ENCODE measurements around the gene MYH10.

MYH10 gene

DNA sequence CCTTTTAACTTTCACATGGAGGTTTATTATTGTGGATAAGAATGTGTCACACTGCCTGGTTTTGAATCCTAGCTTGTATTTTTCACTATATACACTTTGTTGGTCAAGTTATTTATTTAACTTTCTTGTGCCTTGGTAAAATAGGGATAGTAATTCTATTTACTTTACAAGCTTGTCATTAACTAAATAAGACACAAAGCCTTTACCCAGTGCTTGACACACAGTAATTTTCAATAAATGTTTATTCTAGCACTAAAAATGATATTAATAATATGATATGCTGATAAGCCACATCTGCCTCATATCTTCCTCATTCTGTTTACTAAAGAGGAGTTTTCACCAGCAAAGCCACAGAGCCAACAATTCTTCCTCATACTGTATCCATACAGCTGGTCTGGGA, 27.8 kb downstream of the MYH10 start:
- no peak for DNase-seq

DNA sequence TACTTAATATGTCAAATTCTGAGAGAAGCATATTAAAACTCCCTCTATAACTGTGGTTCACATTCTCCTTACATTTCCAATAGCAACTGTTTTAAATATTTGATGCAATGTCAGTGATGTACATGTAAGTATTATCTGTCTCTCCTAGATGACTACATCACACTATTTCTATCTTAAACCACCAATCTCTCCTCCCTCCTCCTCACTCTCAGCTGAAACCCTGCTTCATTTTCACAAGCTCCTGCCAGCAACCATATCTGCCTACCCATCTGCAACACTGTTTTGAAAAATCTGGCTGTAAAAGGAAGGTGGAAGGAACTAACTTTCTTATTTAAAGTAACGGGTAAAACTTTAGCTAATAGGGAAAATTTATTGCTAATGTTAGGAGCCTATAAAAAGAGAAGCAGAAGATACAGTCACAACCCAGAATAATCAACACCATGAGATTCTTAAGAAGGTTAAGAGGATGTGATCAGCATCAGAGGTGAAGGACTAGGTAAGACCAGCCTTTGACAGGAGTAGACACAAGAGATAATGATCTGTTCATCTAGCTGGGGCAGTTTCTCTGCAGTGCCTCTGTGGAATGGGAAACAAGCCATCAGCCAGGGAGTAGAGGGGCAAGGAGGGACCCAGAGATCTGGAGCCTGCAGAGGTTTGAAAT, 31.0 kb downstream of the MYH10 start:
- DNase-seq: no peak

DNA sequence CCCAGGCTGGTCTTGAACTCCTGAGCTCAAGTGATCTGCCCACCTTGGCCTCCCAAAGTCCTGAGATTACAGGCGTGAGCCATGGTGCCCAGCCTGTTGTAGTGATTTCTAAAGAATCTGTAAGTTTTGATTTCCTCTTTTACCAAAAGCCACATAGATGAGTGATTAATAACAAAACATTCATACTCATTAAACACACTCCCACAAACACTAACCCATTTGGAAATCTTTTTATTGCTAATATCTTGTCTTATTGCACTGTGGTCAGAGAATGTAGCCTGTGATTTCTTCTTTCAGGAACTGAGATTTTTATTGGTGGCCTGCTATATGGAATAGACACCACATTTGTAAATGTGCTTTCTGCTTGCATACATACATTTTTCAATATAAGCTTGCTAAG, 31.6 kb downstream of the MYH10 start:
- DNase-seq: no peak

DNA sequence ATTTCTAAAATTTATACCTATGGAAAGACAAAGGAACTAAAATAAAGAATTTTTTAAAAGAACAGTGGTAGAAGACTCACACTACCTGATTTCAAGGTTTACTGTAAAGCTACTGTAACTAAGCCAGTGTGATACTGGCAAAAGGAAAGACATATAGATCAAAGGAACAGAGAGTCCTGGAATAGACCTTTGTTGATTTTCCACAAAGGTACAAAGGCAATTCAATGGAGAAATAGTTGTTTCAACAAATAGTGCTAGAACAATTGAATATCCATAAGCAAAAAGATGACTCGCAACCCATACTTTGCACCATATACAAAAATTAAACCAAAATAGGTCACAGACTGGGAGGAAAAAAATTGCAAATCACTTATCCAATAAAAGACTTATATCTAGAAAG, 36.7 kb downstream of the MYH10 start:
- DNase-seq: no peak

DNA sequence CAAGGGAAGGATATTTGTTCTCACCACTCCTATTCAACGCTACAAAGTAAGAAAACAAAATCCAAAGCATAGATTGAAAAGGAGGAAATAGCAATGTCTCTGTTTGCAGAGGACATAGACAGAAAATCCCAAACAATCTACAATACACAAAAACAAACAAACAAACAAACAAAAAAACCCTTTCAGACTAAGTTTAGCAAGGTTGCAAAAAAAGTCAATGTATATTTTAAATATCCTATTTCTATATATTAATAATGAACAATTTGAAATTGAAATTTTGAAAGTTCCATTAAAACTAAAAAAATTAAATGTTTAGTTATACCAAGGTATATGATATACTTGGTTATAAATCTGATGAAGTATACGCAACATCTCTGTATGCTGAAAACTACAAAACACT, 37.2 kb downstream of the MYH10 start:
- DNase-seq: no peak

DNA sequence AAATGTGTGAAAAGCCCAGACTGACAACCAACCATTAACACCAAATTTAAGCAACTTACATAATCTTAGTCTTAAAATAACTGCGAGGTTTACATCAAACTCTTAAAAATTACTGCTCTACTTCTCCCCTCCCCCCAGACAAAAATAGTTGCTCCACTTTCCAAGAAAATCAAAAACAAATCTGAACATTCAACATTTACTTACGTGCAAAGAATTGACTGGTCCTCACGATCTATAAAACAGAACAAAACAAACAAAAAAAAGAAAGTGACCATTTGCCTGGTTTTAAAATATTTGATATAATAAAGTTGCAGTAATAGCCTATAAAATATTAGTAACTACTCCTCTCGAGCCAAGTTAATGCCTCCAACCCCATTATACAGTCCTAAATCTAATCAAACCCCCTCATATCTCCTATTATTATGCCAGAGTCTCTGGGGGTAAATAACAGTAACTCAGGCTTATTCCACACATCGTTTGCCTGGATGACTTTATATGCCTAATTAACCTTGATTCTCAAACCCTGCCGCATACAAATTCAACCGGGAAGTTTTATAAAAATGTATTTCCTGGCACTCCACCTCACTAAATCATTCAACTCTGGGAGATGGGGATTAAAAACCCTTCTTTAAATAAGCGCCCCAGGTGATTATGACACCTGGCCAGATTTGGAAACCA, 41.5 kb downstream of the MYH10 start:
- DNase-seq: no peak

DNA sequence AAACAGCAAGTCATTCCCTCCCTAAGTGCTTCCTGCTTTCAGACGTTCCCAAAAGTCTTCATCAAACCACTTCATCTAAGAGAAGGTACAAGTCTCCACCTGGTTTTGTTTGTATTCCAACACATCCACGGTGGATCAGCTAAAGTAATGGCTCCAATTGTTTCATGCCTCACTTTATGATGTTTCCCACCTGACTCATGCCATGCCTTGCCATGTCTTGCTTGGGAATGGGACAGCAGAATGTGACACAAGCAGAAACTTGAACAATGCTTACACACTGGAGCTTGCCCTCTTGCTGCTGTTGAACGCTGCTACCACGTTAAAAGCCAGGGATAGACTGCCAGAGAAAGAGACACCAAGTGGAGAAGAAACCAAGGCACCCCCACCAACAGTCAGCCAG, 43.8 kb downstream of the MYH10 start:
- no peak for DNase-seq

DNA sequence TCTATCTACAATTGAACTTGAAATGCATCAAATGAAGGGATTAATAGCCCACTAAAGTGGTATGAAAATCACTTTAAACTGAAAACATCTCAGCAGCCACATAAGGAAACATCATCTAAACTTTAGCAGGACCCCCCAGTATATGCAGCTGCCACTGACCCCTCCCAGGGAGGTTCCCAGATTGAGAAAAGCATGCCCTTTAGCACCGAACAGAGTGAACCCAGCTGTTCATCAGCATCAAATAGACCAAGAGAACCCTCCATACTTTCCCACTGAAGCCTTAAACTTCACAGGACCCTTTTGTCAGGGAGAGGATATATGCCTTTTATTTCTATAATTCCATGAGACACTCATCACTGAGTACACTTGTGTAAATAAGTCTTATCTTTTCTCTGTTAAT, 44.6 kb downstream of the MYH10 start:
- DNase-seq: no peak

DNA sequence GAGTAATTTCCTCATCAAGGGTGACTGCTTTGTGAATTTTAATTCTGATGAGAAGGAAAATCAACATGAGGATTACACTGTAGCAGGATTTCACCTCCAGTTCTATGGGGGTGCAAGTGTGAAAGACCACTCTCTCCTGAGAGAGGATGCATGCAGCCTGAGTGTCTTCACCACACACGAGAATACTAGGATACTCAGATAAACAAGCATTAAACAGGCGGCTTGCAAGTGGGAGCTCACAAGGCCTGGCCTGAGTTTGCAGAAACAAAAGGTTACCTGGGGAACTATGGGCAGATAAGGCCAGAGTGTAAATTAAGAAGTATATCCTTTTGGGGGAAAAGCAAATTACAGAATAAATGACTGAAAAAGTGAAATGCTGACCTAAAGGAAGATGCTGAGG, 46.6 kb downstream of the MYH10 start:
- no peak for DNase-seq

DNA sequence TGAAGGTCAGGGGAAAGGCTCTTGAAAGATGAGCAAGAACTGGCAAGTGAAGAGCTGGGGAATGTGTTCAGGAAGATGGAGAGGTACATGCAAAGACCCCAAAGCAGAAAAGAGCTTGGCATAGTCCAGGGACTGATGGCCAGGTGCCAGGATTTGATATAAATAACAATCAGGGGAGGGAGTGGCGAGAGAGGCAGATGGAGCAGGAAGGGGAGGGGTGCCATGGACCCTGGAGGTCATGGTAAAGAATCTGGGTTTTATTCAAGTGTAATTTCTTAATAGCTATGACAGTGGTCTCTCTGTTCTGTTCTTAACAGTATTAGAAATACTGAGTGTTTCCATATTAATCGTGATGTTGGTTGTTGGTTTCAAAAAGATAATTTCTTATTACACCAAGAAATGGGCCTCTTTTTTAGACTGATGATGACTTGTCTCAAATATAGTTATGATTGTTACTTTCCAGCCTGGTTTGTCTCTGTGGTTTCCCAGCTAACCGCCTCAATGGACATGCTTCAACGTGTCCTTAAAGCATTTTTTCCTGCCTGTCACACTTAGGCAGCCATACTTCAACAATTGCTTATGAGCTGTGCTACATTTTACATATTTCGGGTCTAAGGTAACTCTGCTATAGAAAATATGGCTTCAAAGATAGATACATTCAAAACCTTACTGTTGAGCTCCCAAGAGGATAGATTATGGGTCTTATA, 49.4 kb downstream of the MYH10 start:
- no peak for DNase-seq

DNA sequence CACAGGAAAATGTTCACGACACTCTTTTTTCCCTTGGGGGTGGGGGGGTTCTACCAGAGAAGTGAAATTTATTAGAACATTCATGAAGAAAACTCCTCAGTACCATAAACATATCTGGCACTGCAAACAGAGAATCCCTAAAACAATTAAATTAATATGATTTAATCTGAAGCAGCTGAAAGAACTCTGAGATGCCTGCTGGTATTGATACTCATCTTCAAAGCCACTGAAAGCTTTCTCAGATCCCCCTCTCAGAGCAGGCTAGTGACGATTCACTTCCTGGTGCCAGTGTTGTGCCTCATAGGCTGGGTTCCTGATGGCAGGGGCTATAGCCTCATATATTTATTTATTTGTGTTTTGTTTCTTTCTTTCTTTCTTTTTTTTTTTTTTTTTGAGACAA, 52.7 kb downstream of the MYH10 start:
- no peak for DNase-seq

DNA sequence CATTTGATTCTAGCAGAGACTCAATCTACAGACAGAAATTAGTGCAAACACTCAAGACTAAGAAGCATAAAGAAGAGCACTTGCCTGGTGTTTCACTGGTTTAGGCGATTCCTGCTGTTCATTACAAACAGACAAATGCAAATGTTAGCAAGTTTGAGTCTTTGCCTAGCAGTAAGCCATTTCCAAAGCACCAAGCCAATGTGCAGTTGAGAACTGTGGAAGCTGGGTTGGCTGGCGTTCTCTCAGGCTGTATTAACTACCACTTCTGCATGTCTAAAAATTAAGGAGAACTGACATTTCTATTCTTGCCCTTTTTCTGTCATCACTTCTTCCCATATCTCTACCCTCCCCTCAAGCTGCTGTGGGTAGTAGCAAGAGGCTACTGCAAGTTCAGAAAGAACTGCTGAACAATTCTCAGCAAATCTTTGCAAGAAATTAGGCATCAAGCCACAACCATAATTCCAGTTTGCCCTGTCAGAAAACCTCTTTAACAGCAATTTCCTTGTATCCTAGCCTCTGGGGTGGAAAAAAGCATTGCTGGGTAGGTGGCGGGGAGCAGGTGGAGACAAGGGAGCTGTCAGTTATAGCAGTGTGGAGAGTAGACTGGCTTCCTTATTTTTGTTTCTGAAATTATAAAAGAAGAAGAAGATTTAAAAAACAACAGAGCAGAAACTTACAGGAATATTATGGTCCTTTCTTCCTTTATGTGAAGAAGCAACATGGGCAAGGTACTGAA, 53.8 kb downstream of the MYH10 start:
- no peak for DNase-seq

DNA sequence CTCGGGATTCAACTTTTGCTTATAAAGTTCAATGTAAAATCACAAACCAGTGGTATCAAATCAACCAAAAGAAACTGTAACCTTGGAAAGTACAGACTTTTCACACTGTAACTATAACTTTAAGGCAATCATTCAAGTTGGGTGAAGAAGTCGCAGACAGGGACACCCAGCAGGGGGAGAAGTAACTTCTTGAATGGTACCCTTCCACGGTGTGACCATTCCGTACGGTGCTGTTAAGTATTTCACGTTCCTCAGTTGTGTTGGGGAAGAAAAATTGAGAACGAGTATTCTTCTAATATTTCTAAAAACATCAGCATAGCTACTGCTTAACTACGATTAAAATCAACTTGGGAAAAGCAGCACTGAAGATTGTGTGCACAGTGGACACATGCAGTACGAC, 55.8 kb downstream of the MYH10 start:
- DNase-seq: no peak

DNA sequence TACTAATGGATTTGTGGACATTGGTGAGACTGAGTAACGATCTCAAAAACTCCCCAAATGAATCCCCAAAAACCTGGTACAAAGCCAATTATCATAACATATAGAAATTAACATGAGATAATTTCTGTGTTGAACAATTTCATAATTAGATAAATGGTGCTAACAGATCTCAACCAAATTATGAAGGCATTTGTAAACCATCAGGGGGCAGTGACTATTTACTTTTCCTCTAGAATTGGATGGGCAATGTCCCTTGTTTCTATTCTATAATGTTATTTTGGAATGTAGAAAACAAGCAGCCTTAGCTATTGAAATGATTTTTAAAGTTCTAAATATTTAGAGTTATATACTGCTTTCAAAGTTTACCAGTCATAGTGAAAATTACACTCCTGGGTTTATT, 57.8 kb downstream of the MYH10 start:
- no peak for DNase-seq

DNA sequence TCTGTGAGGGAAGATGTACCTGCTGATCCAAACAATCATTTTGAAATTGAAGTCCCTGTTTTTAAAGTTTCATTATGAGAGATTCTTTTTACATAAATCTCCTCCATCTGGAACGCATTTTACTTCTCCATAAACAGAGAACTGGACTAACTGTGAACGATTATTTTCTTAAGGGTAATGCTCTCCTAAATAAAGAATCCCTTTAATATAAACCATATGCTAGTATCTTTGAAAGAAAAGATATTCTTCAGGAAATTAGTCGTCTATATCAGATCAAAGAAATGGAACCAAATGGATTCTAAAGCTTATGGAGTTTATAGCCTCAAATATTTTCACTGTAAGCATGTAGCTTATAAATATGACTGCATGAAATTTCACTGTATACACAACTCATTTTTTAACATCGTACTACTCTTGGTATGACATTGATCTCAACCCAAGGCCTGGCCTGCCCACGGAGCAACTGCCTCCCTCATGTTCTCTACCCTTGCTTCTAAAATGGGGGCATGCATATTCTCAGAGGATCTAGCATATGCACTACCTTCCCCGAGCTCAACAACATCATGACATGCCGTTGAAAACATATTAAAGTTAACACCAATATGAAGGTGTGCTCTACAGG, 66.4 kb downstream of the MYH10 start:
- DNase-seq: peak; percentile 71

DNA sequence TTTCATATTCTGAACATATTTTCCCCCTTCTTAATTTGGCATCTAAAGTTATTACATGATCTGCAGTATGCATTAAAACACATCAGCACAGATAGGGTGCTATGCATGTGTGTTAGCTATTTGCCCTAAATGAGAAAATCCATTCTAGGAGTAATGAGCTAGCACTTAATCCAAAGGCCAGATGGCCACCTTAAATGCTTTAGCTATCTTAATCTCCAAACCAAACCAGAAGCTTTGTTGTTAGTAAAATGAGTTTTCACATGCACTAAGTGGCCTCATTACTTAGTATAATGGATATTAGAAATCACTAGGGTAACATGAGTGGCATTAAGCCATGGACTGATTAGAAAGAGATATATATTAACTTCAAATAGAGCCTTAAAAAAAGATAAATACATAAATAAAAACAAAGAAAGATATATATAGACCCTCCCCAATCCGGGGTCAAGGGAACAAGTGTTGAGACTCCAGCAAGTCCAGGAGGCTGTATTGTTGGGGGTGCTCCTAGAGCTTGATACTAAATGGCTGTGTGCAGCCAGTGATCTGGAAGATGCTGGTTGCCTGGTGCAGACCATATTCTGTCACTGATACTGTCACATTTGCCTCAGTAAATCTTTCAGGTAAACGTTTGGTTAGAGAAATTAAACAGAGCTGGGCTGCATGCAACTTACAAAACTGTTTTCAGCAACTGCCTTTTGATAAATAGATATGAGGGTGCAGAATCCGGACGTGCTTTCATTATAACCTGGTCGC, 67.3 kb downstream of the MYH10 start:
- no peak for DNase-seq

DNA sequence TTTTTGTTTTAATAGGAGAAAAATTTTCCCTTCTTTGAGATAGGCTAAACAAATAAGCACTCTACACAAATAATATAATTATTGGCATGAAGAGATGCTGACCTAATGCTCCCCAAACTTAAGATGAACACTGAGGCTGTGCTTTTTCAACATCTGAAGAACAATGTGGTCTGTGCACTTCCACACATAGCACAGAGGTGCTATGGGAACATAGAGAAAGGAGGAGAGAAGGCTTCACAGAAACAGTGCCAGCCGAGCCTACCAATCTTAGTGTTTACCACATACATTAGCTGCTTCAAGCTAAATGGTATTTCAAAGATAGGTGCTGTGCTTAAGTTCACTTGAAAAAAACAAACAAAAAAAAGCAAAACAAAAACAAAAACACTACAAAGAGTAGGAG, 72.4 kb downstream of the MYH10 start:
- DNase-seq: no peak

DNA sequence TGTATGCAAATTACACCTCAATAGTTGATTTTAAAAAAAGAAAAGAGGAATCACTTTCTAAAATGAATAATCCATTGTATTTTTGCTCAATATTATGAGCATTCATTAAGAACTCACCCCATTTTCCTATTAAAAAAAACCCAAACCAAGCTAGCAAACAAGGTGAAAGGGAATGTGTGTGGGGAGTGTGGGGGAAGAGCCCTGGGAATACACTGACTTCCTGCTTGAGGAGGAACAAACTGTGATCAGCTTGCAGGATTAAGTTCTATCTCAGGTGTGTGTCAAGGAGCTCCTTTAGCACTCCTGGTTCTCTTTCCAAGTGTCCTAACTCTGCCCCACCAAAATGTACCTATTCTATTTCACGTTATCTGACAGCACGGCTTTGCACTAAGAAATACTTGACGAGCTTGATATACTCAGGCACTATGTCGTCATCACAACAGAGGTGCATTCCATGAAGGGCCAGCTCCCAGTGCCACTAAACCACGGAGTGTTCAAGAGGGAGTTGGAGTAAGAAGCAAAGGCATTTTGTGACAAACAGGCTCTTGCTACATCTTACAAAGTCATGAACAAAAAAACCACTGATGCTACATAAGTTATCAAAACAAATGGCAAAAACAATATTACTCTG, 73.2 kb downstream of the MYH10 start:
- peak; percentile 18 for DNase-seq

DNA sequence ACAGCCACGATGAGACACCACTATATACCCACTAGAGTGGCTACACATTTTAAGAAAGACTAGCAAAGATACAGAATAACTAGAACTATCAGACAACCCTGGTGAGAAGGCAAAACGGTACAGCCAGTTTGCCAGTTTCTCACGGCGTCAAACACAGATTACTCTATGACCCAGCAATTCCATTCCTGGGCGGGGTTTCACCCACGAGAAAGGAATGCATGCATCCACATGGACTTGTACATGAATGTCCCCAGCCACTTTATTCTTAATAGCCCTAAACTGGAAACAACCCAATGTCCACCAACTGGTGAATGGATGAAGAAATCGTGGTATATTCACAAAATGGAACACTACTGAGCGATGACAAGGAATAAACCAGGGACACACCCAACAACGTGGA, 74.5 kb downstream of the MYH10 start:
- DNase-seq: peak; percentile 18

DNA sequence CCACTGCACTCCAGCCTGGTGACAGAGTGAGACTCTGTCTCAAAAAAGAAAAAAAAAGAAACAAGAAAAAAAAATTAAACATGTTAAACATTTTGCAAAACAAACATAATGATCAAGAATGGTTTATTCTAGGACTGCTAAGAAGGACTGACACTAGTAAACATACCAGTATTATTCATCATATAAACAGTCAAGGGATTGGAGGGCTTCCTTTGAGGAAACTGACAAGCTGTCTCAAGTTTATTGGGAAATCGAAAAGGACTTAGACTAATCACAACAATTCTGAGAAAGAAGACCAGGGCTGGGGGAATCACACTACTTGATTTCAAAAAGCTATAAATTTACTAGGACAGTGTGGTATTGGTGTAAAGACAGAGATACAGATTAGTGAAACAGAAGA, 75.5 kb downstream of the MYH10 start:
- no peak for DNase-seq

DNA sequence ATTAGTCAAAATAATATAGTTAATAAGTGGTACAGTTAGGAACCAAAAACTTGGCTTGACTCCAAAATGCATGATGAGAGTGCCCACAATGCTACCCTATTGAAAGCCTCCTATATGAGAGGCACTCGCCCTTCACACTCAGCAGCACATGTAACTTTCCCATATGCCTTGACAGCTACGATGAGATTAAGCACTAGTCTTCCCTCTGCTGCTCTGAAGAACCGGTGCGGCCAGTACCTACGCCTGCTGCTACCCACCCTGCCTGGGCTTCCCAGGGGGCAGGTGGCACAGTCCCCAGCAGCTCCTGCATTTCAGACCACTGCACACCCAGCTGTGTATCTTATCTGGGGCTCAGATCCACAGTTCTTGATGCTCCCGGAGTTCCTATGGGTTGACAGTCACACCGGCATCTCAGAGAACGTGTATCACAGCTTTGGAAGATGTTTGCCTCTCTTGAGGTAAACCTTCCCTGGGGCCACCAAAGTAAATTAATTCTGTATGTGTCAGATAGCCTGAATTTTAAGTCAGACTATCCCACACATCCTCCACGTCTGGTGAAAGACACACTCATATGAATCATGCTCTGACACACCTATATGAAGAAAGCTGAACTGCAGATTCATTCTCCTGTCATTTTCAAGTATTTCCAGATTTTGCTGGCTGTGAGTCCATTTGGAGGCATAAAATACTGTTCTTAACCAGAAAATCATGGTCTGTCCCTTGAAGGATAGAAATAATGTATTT, 77.8 kb downstream of the MYH10 start:
- DNase-seq: peak; percentile 66

Measured in fibroblast of upper back skin (primary cell).